CD8-positive, alpha-beta memory T cell (primary cell): ENCODE data around the gene RERE. TPM values are rescaled to one million over a fixed set of nuclear protein-coding genes. Genes with fewer than 3 reads are reported as not detected.
A peak's percentile ranks its signal among the peaks of the same experiment; 100 is the strongest.

Experiments used
- CTCF ChIA-PET: fragments of 350-600 bp; sonication (Branson Sonifier 250); formaldehyde crosslinking; loops from one replicate; lab custom pipeline; 2021; ENCODE audit warnings: antibody characterized with exemption; lab: Charles Lee
- POLR2A ChIA-PET: fragments of 350-600 bp; sonication (Branson Sonifier 250); formaldehyde crosslinking; loops from one replicate; lab custom pipeline; 2021; ENCODE audit warnings: antibody characterized with exemption; lab: Charles Lee
- DNase-seq, 5 donors: peaks; one replicate each; pipeline versions ENCODE4 v3.0.0 to v3.0.0-alpha.2; 2020 to 2022; ENCODE audit warnings: mixed read lengths in 1 of 5
- H3K27ac ChIP-seq: one replicate; pipeline ENCODE4 v1.7.0; 2013; ENCODE audit warnings: low read depth, mild to moderate bottlenecking, low read length, moderate library complexity
- H3K27me3 ChIP-seq: 2 replicates; pipeline ENCODE4 v1.7.0; 2013; ENCODE audit warnings: low read length, mild to moderate bottlenecking; ENCODE audit not compliant: insufficient read depth, poor library complexity, severe bottlenecking
- H3K36me3 ChIP-seq: 2 replicates; pipeline ENCODE4 v1.7.0; 2013; ENCODE audit warnings: mild to moderate bottlenecking, low read length, moderate library complexity; ENCODE audit not compliant: insufficient read depth
- H3K4me1 ChIP-seq: 2 replicates; pipeline ENCODE4 v1.7.0; 2013; ENCODE audit warnings: mild to moderate bottlenecking, low read length, moderate library complexity; ENCODE audit not compliant: insufficient read depth
- H3K4me3 ChIP-seq: 2 replicates; pipeline ENCODE4 v1.7.0; 2013; ENCODE audit warnings: mild to moderate bottlenecking, low read length
- H3K9me3 ChIP-seq: 2 replicates; pipeline ENCODE4 v1.7.0; 2013; ENCODE audit warnings: mild to moderate bottlenecking, low read length
- H3K27ac Mint-ChIP-seq, 8 donors: one replicate each; pipeline ENCODE4 v1.8.0; 2020 to 2021; ENCODE audit warnings: mixed read lengths in 8 of 8, mild to moderate bottlenecking in 6 of 8, inconsistent platforms in 3 of 8, moderate library complexity in 3 of 8
- H3K27me3 Mint-ChIP-seq, 2 donors: one replicate each; pipeline ENCODE4 v1.8.0; 2020 to 2021; ENCODE audit warnings: mixed read lengths in 2 of 2, mild to moderate bottlenecking in 1 of 2, moderate library complexity in 1 of 2
- H3K36me3 Mint-ChIP-seq, 3 donors: one replicate each; pipeline ENCODE4 v1.8.0; 2020 to 2021; ENCODE audit warnings: mixed read lengths in 3 of 3, inconsistent platforms in 1 of 3, mild to moderate bottlenecking in 1 of 3
- H3K4me1 Mint-ChIP-seq, 3 donors: one replicate each; pipeline ENCODE4 v1.8.0; 2020 to 2021; ENCODE audit warnings: mixed read lengths in 3 of 3, inconsistent platforms in 1 of 3, mild to moderate bottlenecking in 1 of 3
- H3K4me3 Mint-ChIP-seq, 7 donors: one replicate each; pipeline ENCODE4 v1.8.0; 2020 to 2021; ENCODE audit warnings: mixed read lengths in 7 of 7, mild to moderate bottlenecking in 6 of 7, moderate library complexity in 4 of 7, inconsistent platforms in 2 of 7
- H3K9me3 Mint-ChIP-seq, 5 donors: one replicate each; pipeline ENCODE4 v1.8.0; 2020 to 2022; ENCODE audit warnings: mixed read lengths in 5 of 5, mild to moderate bottlenecking in 3 of 5, moderate library complexity in 2 of 5, inconsistent platforms in 1 of 5
- polyA plus RNA-seq: library from polyadenylated mRNA; unstranded; fragments of 300-500 nt; fragmentation: Illumina TruSeq; gene quantifications from one replicate; pipeline ENCODE4 v1.2.3, GENCODE V29; 2021
- total RNA-seq, 2 experiments: library from RNA; stranded (reverse); gene quantifications; one replicate each; pipeline ENCODE4 v1.2.3, GENCODE V29; 2021

Gene RERE
- total and polyA plus RNA-seq, 3 experiments from 2014 or later, result 10.9 to 39.2 (median 37.9) TPM

DNA sequence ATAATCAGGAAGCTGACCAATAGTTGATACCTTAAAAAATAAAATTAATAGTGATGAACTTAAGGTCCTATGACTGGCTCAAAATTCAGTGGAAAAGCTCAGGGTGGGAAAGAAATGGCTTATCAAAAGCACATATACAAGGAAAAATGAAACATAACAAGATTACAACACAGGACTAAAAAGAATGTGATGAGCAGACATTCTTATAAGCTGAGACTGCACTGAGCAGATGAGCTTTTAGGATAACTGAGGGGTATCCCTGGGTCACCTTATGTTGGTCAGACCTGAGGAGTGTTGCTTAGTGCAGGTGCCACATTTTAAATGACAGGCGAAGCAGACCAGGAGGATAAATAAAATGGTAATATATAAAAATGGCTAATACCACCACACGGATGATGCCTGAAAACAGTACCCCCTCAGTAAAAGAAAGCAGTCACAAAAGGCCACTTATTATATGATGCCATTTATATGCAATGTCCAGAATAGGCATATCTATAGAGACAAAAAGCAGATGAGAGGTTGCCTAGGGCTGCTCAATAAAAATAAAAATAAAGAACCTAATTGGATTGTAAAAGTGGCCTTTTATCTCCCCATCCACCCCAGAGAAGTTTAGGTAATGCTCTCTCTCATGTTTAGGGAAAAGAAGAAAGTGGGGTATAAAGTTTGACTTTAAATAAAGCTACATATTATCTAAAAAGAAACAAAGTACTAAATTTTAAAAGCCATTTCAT, 335.6 kb downstream of the RERE start:
- H3K27ac ChIP-seq, result no peak overlapping the region
- H3K4me3 ChIP-seq, result no peak overlapping the region
- no peak overlapping the region for H3K4me3 Mint-ChIP-seq
- no peak for DNase-seq
- H3K9me3 Mint-ChIP-seq, result no peaks in the 10 kb centered on the region
- no peaks in the 10 kb centered on the region for H3K36me3 ChIP-seq
- H3K9me3 ChIP-seq, result no peaks in the 10 kb centered on the region
- H3K27me3 Mint-ChIP-seq, result no peaks in the 10 kb centered on the region
- ChIA-PET POLR2A (no interaction called here), CTCF (no interaction called here)
- no peaks in the 10 kb centered on the region for H3K4me1 ChIP-seq
- H3K27ac Mint-ChIP-seq, result no peak overlapping the region
- H3K27me3 ChIP-seq, result no peaks in the 10 kb centered on the region
- peaks cover 0 to 12% (median 9%) of the 10 kb centered on the region in 3 donors for H3K36me3 Mint-ChIP-seq
- peaks cover 5 to 15% (median 14%) of the 10 kb centered on the region in 3 donors for H3K4me1 Mint-ChIP-seq

DNA sequence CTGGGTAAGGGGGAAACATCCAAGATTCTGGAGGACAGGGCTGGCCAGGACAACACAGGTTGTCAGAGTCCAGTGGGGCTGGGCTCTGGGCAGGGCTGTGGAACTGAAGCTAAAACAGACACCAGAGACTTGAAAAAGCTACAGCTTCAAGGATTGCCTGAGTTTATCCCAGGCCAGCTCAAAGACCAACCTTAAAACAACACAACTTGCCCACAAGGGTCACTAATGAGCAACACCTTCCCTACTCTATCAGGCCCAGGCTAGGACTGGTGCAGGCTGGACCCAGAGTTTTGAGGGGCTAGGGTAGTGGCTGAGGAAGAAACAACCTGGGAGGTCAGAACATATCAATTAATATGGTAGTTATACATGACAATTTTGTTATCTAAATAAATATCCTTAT, 338.9 kb downstream of the RERE start:
- Mint-ChIP-seq H3K27me3 (no peaks in the 10 kb centered on the region), H3K36me3 (peaks cover 0 to 7% (median 3%) of the 10 kb centered on the region in 3 donors), H3K27ac (peak overlapping the region in 1 of 8 donors; percentile 23), H3K4me3 (no peak overlapping the region), H3K9me3 (no peaks in the 10 kb centered on the region), H3K4me1 (peaks cover 7 to 27% (median 22%) of the 10 kb centered on the region in 3 donors)
- Histone ChIP-seq H3K9me3 (no peaks in the 10 kb centered on the region), H3K27me3 (no peaks in the 10 kb centered on the region), H3K4me1 (peaks cover 3% of the 10 kb centered on the region), H3K4me3 (no peak overlapping the region), H3K27ac (no peak overlapping the region), H3K36me3 (no peaks in the 10 kb centered on the region)
- ChIA-PET POLR2A (no interaction called here), CTCF (no interaction called here)
- no peak for DNase-seq

GRCh38 chr1:8477983-8478362, 339.5 kb downstream of the RERE start:
- H3K4me3 ChIP-seq, result no peak overlapping the region
- no peaks in the 10 kb centered on the region for H3K9me3 ChIP-seq
- Mint-ChIP-seq H3K4me3 (no peak overlapping the region), H3K36me3 (peaks cover 0 to 6% (median 2%) of the 10 kb centered on the region in 3 donors), H3K4me1 (peaks cover 13 to 33% (median 28%) of the 10 kb centered on the region in 3 donors), H3K9me3 (no peaks in the 10 kb centered on the region), H3K27ac (peak overlapping the region in 2 of 8 donors; percentile 7 to 95), H3K27me3 (no peaks in the 10 kb centered on the region)
- H3K27ac ChIP-seq, result no peak overlapping the region
- ChIA-PET POLR2A (interaction anchor here (0.5 kb wide), 1 partner anchor 52 kb away, joined by 4 read pairs; no protein-coding TSS in a partner anchor), CTCF (no interaction called here)
- DNase-seq, result no peak
- H3K4me1 ChIP-seq, result peaks cover 9% of the 10 kb centered on the region
- no peaks in the 10 kb centered on the region for H3K27me3 ChIP-seq
- no peaks in the 10 kb centered on the region for H3K36me3 ChIP-seq

DNA sequence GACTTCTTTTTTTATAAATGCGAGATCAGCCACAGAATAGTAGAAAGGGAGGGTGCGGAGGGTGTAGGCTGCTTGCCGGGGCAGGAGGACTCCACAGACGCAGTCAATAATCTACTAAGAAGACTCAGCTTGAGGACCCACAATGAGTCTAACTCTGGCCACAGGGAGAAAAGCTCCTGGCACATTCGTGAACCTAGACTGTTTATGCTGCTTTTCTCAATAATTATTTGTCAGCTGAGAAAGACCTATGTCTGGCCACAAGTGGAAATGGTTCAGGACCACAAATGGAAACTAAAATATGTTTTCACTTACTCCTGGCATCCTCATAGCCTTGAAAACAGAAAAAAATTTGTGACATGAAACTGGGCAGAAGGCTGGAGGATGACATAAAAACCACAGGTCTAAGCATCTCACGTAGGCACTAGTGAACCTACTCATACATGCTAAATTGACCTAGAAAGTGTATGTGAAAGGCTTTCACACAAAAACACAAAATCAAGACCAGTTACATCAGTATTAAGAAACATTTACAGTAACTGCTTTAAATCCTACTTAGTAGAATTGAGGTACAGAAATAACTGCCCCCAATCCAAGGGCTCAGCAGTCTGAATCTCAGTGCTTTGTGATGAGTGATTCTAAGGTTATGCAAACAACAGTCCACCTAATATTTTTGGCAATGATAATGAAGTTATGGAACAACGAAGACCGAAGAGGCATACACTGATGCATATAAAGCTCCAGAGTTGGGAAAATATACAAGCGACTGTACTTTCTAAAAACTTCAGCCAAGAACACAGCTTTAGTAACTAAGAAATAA, 340.1 kb downstream of the RERE start:
- H3K27me3 Mint-ChIP-seq, result no peaks in the 10 kb centered on the region
- H3K36me3 ChIP-seq, result no peaks in the 10 kb centered on the region
- no peaks in the 10 kb centered on the region for H3K9me3 Mint-ChIP-seq
- no peak overlapping the region for H3K27ac ChIP-seq
- H3K27ac Mint-ChIP-seq, result peak overlapping the region in 3 of 8 donors; percentile 22 to 95 (median 33)
- POLR2A ChIA-PET, result interaction anchor here (0.5 kb wide), 1 partner anchor 51 kb away, joined by 4 read pairs; no protein-coding TSS in a partner anchor
- no peak for DNase-seq
- no peaks in the 10 kb centered on the region for H3K27me3 ChIP-seq
- peaks cover 14% of the 10 kb centered on the region for H3K4me1 ChIP-seq
- H3K9me3 ChIP-seq, result no peaks in the 10 kb centered on the region
- H3K36me3 Mint-ChIP-seq, result peaks cover 0 to 6% (median 0%) of the 10 kb centered on the region in 3 donors
- CTCF ChIA-PET, result no interaction called here
- no peak overlapping the region for H3K4me3 Mint-ChIP-seq
- H3K4me3 ChIP-seq, result no peak overlapping the region
- H3K4me1 Mint-ChIP-seq, result peaks cover 18 to 39% (median 34%) of the 10 kb centered on the region in 3 donors

- Histone ChIP-seq H3K4me1 (peaks cover 20% of the 10 kb centered on the region), H3K4me3 (no peak overlapping the region), H3K36me3 (no peaks in the 10 kb centered on the region), H3K9me3 (no peaks in the 10 kb centered on the region), H3K27ac (no peak overlapping the region), H3K27me3 (no peaks in the 10 kb centered on the region)
- no peak for DNase-seq
- Mint-ChIP-seq H3K4me3 (no peak overlapping the region), H3K27me3 (no peaks in the 10 kb centered on the region), H3K4me1 (peaks cover 19 to 43% (median 37%) of the 10 kb centered on the region in 3 donors), H3K9me3 (no peaks in the 10 kb centered on the region), H3K36me3 (peaks cover 0 to 6% (median 0%) of the 10 kb centered on the region in 3 donors), H3K27ac (peak overlapping the region in 2 of 8 donors; percentile 33 to 44)
- CTCF ChIA-PET, result no interaction called here
- POLR2A ChIA-PET, result no interaction called here
Measured at GRCh38 chr1:8476006-8476405, 341.4 kb downstream of the RERE start.

DNA sequence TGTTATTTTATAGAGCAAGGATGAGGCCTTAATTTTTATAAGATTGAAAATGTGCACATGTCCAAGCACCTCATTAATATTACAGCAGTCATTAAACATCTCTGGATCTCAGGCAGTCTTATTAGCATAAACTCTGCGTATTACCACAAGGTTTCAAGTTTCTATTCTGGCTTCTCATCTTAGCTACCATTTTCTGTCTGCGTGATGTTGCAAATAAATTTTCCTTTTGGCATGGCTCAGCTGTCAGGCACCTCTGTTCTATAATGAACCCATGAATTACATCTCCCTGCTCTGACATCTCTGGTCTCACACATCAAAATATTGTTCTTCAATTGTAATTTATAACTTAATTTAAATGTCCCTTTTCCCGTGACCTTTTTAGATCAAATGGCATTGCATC, 343.1 kb downstream of the RERE start:
- H3K27me3 Mint-ChIP-seq, result no peaks in the 10 kb centered on the region
- Histone ChIP-seq H3K36me3 (no peaks in the 10 kb centered on the region), H3K27me3 (no peaks in the 10 kb centered on the region), H3K27ac (no peak overlapping the region), H3K4me1 (peaks cover 20% of the 10 kb centered on the region), H3K4me3 (no peak overlapping the region), H3K9me3 (no peaks in the 10 kb centered on the region)
- ChIA-PET CTCF (no interaction called here), POLR2A (no interaction called here)
- no peaks in the 10 kb centered on the region for H3K9me3 Mint-ChIP-seq
- DNase-seq, result no peak
- no peak overlapping the region for H3K4me3 Mint-ChIP-seq
- peak overlapping the region in 1 of 8 donors; percentile 21 for H3K27ac Mint-ChIP-seq
- peaks cover 19 to 43% (median 37%) of the 10 kb centered on the region in 3 donors for H3K4me1 Mint-ChIP-seq
- peaks cover 0 to 5% (median 0%) of the 10 kb centered on the region in 3 donors for H3K36me3 Mint-ChIP-seq

DNA sequence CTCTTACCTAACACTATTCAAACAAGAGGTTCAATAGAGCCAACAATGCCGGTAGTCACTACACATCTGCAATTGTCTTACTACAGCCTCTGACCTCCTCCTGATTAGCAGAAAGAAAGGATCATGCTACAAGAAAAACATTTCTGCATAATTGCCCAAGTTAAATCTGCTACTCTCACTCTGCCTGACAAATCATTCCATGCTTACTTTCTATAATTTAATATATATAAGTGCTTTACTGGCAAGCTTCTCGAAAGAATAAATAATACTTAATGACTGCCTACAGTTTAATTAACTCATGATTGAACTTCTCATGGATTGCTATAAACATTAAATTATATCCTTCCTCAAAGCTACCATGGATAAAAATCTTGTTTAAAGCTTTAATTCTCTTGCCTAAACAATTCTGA, 343.5 kb downstream of the RERE start:
- ChIA-PET CTCF (no interaction called here), POLR2A (no interaction called here)
- H3K27me3 ChIP-seq, result no peaks in the 10 kb centered on the region
- no peaks in the 10 kb centered on the region for H3K9me3 ChIP-seq
- Mint-ChIP-seq H3K9me3 (no peaks in the 10 kb centered on the region), H3K36me3 (peaks cover 0 to 4% (median 0%) of the 10 kb centered on the region in 3 donors), H3K4me3 (no peak overlapping the region), H3K4me1 (peaks cover 17 to 43% (median 37%) of the 10 kb centered on the region in 3 donors), H3K27ac (peak overlapping the region in 1 of 8 donors; percentile 32), H3K27me3 (no peaks in the 10 kb centered on the region)
- peaks cover 20% of the 10 kb centered on the region for H3K4me1 ChIP-seq
- H3K4me3 ChIP-seq, result no peak overlapping the region
- no peak overlapping the region for H3K27ac ChIP-seq
- no peaks in the 10 kb centered on the region for H3K36me3 ChIP-seq
- no peak for DNase-seq
